Liver (tissue), 9 donors: ENCODE results near the gene ARID3B. TPM values are rescaled to one million over a fixed set of nuclear protein-coding genes. Genes with fewer than 3 reads are reported as not detected.

Source experiments
- DNase-seq: peaks from one replicate; pipeline ENCODE4 v3.0.0-alpha.2; 2017; ENCODE audit warnings: low spot score
- H3K27ac ChIP-seq, 2 donors: one replicate each; pipeline ENCODE4 v1.7.0; 2013; ENCODE audit warnings: inconsistent platforms in 2 of 2, low read length in 2 of 2, control low read depth in 1 of 2, low read depth in 1 of 2, mild to moderate bottlenecking in 1 of 2
- H3K27me3 ChIP-seq, 4 donors: one replicate each; pipeline versions ENCODE4 v1.6.1 to v1.7.0; 2013; ENCODE audit warnings: low read length in 3 of 4, inconsistent platforms in 1 of 4, mild to moderate bottlenecking in 1 of 4, moderate library complexity in 1 of 4; ENCODE audit not compliant: control insufficient read depth in 4 of 4, insufficient read depth in 4 of 4
- H3K36me3 ChIP-seq, 4 donors: one replicate each; pipeline versions ENCODE4 v1.6.1 to v1.7.0; 2013; ENCODE audit warnings: low read length in 3 of 4, mild to moderate bottlenecking in 3 of 4, low read depth in 1 of 4, moderate library complexity in 1 of 4; ENCODE audit not compliant: control insufficient read depth in 4 of 4, insufficient read depth in 3 of 4
- H3K4me1 ChIP-seq, 4 donors: one replicate each; pipeline versions ENCODE4 v1.6.1 to v1.7.0; 2013; ENCODE audit warnings: low read length in 3 of 4, mild to moderate bottlenecking in 3 of 4, moderate library complexity in 1 of 4; ENCODE audit not compliant: control insufficient read depth in 4 of 4, insufficient read depth in 4 of 4
- H3K4me3 ChIP-seq, 3 donors: one replicate each; pipeline versions ENCODE4 v1.6.1 to v1.7.0; 2013; ENCODE audit warnings: low read length in 3 of 3, control low read depth in 1 of 3, low read depth in 1 of 3, mild to moderate bottlenecking in 1 of 3
- H3K9ac ChIP-seq, 2 donors: one replicate each; pipeline ENCODE4 v1.7.0; 2013; ENCODE audit warnings: low read length in 2 of 2, mild to moderate bottlenecking in 2 of 2, moderate library complexity in 2 of 2, control low read depth in 1 of 2, low read depth in 1 of 2
- H3K9me3 ChIP-seq, 4 donors: one replicate each; pipeline versions ENCODE4 v1.6.1 to v1.7.0; 2013; ENCODE audit warnings: low read length in 3 of 4; ENCODE audit not compliant: control insufficient read depth in 4 of 4
- ATF3 ChIP-seq: IDR thresholded peaks from 2 replicates; pipeline ENCODE4 v1.6.1; 2016; ENCODE audit warnings: antibody characterized with exemption
- EGR1 ChIP-seq, 2 donors: IDR thresholded peaks; 2 replicates each; pipeline ENCODE4 v1.6.1; 2016 to 2018; ENCODE audit warnings: antibody characterized with exemption in 2 of 2, low read depth in 2 of 2
- FOXA1 ChIP-seq: IDR thresholded peaks from 2 replicates; pipeline ENCODE4 v1.6.1; 2016; ENCODE audit warnings: antibody characterized with exemption
- FOXA2 ChIP-seq: IDR thresholded peaks from 2 replicates; pipeline ENCODE4 v1.6.1; 2016; ENCODE audit warnings: antibody characterized with exemption
- GABPA ChIP-seq, 2 donors: IDR thresholded peaks in 1 of 2; conservative IDR thresholded peaks in 1 of 2; 2 replicates each; pipeline ENCODE4 v1.6.1; 2016; ENCODE audit warnings: antibody characterized with exemption in 2 of 2, mild to moderate bottlenecking in 1 of 2, moderate library complexity in 1 of 2
- HNF4A ChIP-seq, 2 donors: conservative IDR thresholded peaks; 2 replicates each; pipeline ENCODE4 v1.6.1; 2016; ENCODE audit warnings: antibody characterized with exemption in 2 of 2, mild to moderate bottlenecking in 2 of 2
- HNF4G ChIP-seq: IDR thresholded peaks from 2 replicates; pipeline ENCODE4 v1.6.1; 2016; ENCODE audit warnings: antibody characterized with exemption
- JUND ChIP-seq, 2 donors: IDR thresholded peaks; 2 replicates each; pipeline ENCODE4 v1.6.1; 2016; ENCODE audit warnings: antibody characterized with exemption in 2 of 2
- NR2F2 ChIP-seq: IDR thresholded peaks from 2 replicates; pipeline ENCODE4 v1.6.1; 2016; ENCODE audit warnings: antibody characterized with exemption
- RAD21 ChIP-seq, 2 donors: IDR thresholded peaks; 2 replicates each; pipeline ENCODE4 v1.6.1; 2016; ENCODE audit warnings: antibody characterized with exemption in 2 of 2, mild to moderate bottlenecking in 2 of 2
- REST ChIP-seq: IDR thresholded peaks from 2 replicates; pipeline ENCODE4 v1.6.1; 2016; ENCODE audit warnings: antibody characterized with exemption, mild to moderate bottlenecking
- RXRA ChIP-seq, 2 donors: IDR thresholded peaks; 2 replicates each; pipeline ENCODE4 v1.6.1; 2017 to 2018; ENCODE audit warnings: antibody characterized with exemption in 2 of 2, mild to moderate bottlenecking in 1 of 2
- SP1 ChIP-seq: IDR thresholded peaks from 2 replicates; pipeline ENCODE4 v1.6.1; 2018; ENCODE audit warnings: antibody characterized with exemption, mild to moderate bottlenecking
- TAF1 ChIP-seq: conservative IDR thresholded peaks from 2 replicates; pipeline ENCODE4 v1.6.1; 2016; ENCODE audit warnings: antibody characterized with exemption, mild to moderate bottlenecking
- YY1 ChIP-seq: IDR thresholded peaks from 2 replicates; pipeline ENCODE4 v1.6.1; 2016; ENCODE audit warnings: antibody characterized with exemption, mild to moderate bottlenecking
- WGBS: extraction: QIAGEN DNeasy Blood & Tissue Kit; methylation state at CpG from one replicate; pipeline ENCODE4 v1.1.7; 2013; 5-methylcytosine and 5-hydroxymethylcytosine counted together
- polyA plus RNA-seq, 2 donors: library from polyadenylated mRNA; stranded (reverse) in 1 of 2; unstranded in 1 of 2; fragments of 200-250 nt in 1 of 2; fragments of >200 nt in 1 of 2; fragmentation: Nextera tagmentation in 1 of 2; extraction: Ambion mirVana in 1 of 2; gene quantifications; one replicate each; pipeline versions ENCODE4 v1.2.1 to v1.2.3, GENCODE V29; 2013 to 2015
- total RNA-seq, 2 donors: library from RNA; depleted of rRNA; stranded (reverse); fragments of >200 nt; gene quantifications; one replicate each; pipeline ENCODE4 v1.2.3, GENCODE V29; 2014
- TF ChIP-seq, protein P1 (sequence below): IDR thresholded peaks from 2 replicates; pipeline ENCODE4 v1.6.1; 2016; ENCODE audit warnings: antibody characterized with exemption
- TF ChIP-seq, protein P2 (sequence below): fragments of 150-350 bp; IDR thresholded peaks from 2 replicates; pipeline ENCODE4 v1.5.1; 2017; ENCODE audit warnings: improper control_type of control experiment, low read depth, low read length; ENCODE audit not compliant: missing input control
- TF ChIP-seq, protein P3 (sequence below): IDR thresholded peaks from 2 replicates; pipeline ENCODE4 v1.6.1; 2016; ENCODE audit warnings: antibody characterized with exemption
- donor health status: healthy.
- donor health status: healthy.
- donor health status: healthy.
- donor health status: healthy.
- donor health status: healthy.

ARID3B gene, protein sequence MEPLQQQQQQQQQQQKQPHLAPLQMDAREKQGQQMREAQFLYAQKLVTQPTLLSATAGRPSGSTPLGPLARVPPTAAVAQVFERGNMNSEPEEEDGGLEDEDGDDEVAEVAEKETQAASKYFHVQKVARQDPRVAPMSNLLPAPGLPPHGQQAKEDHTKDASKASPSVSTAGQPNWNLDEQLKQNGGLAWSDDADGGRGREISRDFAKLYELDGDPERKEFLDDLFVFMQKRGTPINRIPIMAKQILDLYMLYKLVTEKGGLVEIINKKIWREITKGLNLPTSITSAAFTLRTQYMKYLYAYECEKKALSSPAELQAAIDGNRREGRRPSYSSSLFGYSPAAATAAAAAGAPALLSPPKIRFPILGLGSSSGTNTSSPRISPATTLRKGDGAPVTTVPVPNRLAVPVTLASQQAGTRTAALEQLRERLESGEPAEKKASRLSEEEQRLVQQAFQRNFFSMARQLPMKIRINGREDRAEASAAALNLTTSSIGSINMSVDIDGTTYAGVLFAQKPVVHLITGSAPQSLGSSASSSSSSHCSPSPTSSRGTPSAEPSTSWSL
- 1 to 10 TPM; 3.6 to 6.6 TPM for total RNA-seq
- 1 to 10 TPM; 1.4 to 1.8 TPM for polyA plus RNA-seq

GRCh38 chr15:74540761-74541493 is at the start of gene ARID3B:
Gene ARID3B (plus strand): TSS chr15:74541220. CDS start chr15:74543937, 2,717 bp downstream.
- H3K36me3 ChIP-seq = peaks cover 0 to 3% (median 0%) of the 10 kb centered on the region in 4 donors
- H3K4me1 ChIP-seq = peaks cover 7 to 32% (median 28%) of the 10 kb centered on the region in 4 donors
- WGBS = under 1% methylated on average over 73 of the region's 73 CpGs
- peak within 1 kb of the TSS; percentile 69 to 78 for H3K9ac ChIP-seq
- H3K27ac ChIP-seq = peak within 1 kb of the TSS; percentile 61 to 72
- H3K9me3 ChIP-seq = no peaks in the 10 kb centered on the region
- H3K27me3 ChIP-seq = no peaks in the 10 kb centered on the region
- DNase-seq = peak; percentile 99
- TF ChIP-seq EGR1 (IDR thresholded peaks at IDR 0.05; ENCODE audit: low read depth in 2 of 2) = peak; percentile 72 to 73
- TF ChIP-seq, protein P1, sequence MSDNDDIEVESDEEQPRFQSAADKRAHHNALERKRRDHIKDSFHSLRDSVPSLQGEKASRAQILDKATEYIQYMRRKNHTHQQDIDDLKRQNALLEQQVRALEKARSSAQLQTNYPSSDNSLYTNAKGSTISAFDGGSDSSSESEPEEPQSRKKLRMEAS = no peak
- TF ChIP-seq HNF4G = no peak
- peak in 1 of 2 donors; percentile 40 for TF ChIP-seq RXRA (IDR thresholded peaks at IDR 0.05)
- TF ChIP-seq FOXA2 = no peak
- peak; percentile 29 for TF ChIP-seq REST
- TF ChIP-seq, protein P2, sequence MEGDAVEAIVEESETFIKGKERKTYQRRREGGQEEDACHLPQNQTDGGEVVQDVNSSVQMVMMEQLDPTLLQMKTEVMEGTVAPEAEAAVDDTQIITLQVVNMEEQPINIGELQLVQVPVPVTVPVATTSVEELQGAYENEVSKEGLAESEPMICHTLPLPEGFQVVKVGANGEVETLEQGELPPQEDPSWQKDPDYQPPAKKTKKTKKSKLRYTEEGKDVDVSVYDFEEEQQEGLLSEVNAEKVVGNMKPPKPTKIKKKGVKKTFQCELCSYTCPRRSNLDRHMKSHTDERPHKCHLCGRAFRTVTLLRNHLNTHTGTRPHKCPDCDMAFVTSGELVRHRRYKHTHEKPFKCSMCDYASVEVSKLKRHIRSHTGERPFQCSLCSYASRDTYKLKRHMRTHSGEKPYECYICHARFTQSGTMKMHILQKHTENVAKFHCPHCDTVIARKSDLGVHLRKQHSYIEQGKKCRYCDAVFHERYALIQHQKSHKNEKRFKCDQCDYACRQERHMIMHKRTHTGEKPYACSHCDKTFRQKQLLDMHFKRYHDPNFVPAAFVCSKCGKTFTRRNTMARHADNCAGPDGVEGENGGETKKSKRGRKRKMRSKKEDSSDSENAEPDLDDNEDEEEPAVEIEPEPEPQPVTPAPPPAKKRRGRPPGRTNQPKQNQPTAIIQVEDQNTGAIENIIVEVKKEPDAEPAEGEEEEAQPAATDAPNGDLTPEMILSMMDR = no peak
- peak; percentile 54 for TF ChIP-seq TAF1
- no peak for TF ChIP-seq ATF3
- TF ChIP-seq NR2F2 = no peak
- TF ChIP-seq, protein P3, sequence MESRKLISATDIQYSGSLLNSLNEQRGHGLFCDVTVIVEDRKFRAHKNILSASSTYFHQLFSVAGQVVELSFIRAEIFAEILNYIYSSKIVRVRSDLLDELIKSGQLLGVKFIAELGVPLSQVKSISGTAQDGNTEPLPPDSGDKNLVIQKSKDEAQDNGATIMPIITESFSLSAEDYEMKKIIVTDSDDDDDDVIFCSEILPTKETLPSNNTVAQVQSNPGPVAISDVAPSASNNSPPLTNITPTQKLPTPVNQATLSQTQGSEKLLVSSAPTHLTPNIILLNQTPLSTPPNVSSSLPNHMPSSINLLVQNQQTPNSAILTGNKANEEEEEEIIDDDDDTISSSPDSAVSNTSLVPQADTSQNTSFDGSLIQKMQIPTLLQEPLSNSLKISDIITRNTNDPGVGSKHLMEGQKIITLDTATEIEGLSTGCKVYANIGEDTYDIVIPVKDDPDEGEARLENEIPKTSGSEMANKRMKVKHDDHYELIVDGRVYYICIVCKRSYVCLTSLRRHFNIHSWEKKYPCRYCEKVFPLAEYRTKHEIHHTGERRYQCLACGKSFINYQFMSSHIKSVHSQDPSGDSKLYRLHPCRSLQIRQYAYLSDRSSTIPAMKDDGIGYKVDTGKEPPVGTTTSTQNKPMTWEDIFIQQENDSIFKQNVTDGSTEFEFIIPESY = no peak
- TF ChIP-seq RAD21 (IDR thresholded peaks at IDR 0.05) = peak in 1 of 2 donors; percentile 34
- TF ChIP-seq SP1 = peak; percentile 60
- peak; percentile 68 for TF ChIP-seq YY1
- no peak for TF ChIP-seq FOXA1
- no peak for TF ChIP-seq JUND (IDR thresholded peaks at IDR 0.05)
- TF ChIP-seq GABPA (IDR thresholded peaks at IDR 0.05 in 1 of 2, conservative IDR thresholded peaks at IDR 0.05 in 1 of 2) = peak; percentile 88 to 96
- peak; percentile 6 to 13 for TF ChIP-seq HNF4A (conservative IDR thresholded peaks at IDR 0.05)
- H3K4me3 ChIP-seq = peak within 1 kb of the TSS; percentile 84 to 98 (median 93)
